Suprapubic skin (tissue), 4 donors: ENCODE data around the gene RGS12. TPM values are rescaled to one million over a fixed set of nuclear protein-coding genes. Genes with fewer than 3 reads are reported as not detected.

Experiments used
- DNase-seq, 2 donors: peaks; one replicate each; pipeline ENCODE4 v3.0.0-alpha.2; 2019; ENCODE audit warnings: low spot score in 2 of 2
- H3K27ac ChIP-seq: fragments of 200-600 bp; sonication (generic); one replicate; pipeline ENCODE4 v1.5.1; 2019
- H3K27me3 ChIP-seq: fragments of 200-600 bp; sonication (generic); one replicate; pipeline ENCODE4 v1.5.1; 2019
- H3K36me3 ChIP-seq: fragments of 200-600 bp; sonication (generic); one replicate; pipeline ENCODE4 v1.5.1; 2019
- H3K4me1 ChIP-seq: fragments of 200-600 bp; sonication (generic); one replicate; pipeline ENCODE4 v1.5.1; 2019
- H3K4me3 ChIP-seq: fragments of 200-600 bp; sonication (generic); one replicate; pipeline ENCODE4 v1.5.1; 2019; ENCODE audit warnings: mild to moderate bottlenecking
- H3K9me3 ChIP-seq: fragments of 200-600 bp; sonication (generic); one replicate; pipeline ENCODE4 v1.5.1; 2019
- CTCF ChIP-seq, 2 donors: fragments of 200-600 bp in 1 of 2; fragments of 450-650 bp in 1 of 2; sonication (generic) in 1 of 2; IDR thresholded peaks; one replicate each; pipeline ENCODE4 v1.5.1; 2016 to 2019; ENCODE audit warnings: antibody characterized with exemption in 2 of 2, mild to moderate bottlenecking in 1 of 2, moderate library complexity in 1 of 2
- EP300 ChIP-seq: sonication (generic); formaldehyde crosslinking; IDR thresholded peaks from one replicate; pipeline ENCODE4 v1.6.1; 2017; ENCODE audit warnings: antibody characterized with exemption
- POLR2A ChIP-seq, 2 donors: fragments of 450-650 bp; IDR thresholded peaks; one replicate each; pipeline ENCODE4 v1.6.1; 2017; ENCODE audit warnings: antibody characterized with exemption in 2 of 2, mild to moderate bottlenecking in 2 of 2, moderate library complexity in 2 of 2
- POLR2AphosphoS5 ChIP-seq, 3 donors: sonication (generic); formaldehyde crosslinking; IDR thresholded peaks; one replicate each; pipeline ENCODE4 v1.6.1; 2017; ENCODE audit warnings: antibody characterized with exemption in 3 of 3
- WGBS: methylation state at CpG from one replicate; pipeline ENCODE4 v1.1.5; 2018; 5-methylcytosine and 5-hydroxymethylcytosine counted together
- total RNA-seq, 4 donors: library from RNA; depleted of rRNA; stranded (reverse); fragments of >200 nt; gene quantifications; one replicate each; pipeline ENCODE4 v1.1.0, GENCODE V29; 2016

The RGS12 gene
- total RNA-seq, 4 donors from 2014 or later = 65.8 to 246 (median 118) TPM

- no peaks in the 10 kb centered on the region for H3K9me3 ChIP-seq
- H3K4me3 ChIP-seq = no peak overlapping the region
- no peak overlapping the region for H3K27ac ChIP-seq
- peak in 1 of 2 donors; percentile 64 for DNase-seq
- peaks cover 32% of the 10 kb centered on the region for H3K4me1 ChIP-seq
- H3K36me3 ChIP-seq = no peaks in the 10 kb centered on the region
- TF ChIP-seq CTCF (IDR thresholded peaks at IDR 0.05) = no peak
- no peak for TF ChIP-seq EP300
- WGBS = 61% methylated on average over 32 of the region's 32 CpGs
- H3K27me3 ChIP-seq = peaks cover 38% of the 10 kb centered on the region
These were observed 6.3 kb upstream of the RGS12 start for GRCh38 chr4:3286335-3287175.

- Histone ChIP-seq H3K27ac (no peak overlapping the region), H3K27me3 (peaks cover 38% of the 10 kb centered on the region), H3K4me1 (peaks cover 40% of the 10 kb centered on the region), H3K36me3 (no peaks in the 10 kb centered on the region), H3K4me3 (no peak overlapping the region), H3K9me3 (no peaks in the 10 kb centered on the region)
- 27% methylated on average over 14 of the region's 14 CpGs for WGBS
- TF ChIP-seq POLR2AphosphoS5 (IDR thresholded peaks at IDR 0.05) = no peak
- TF ChIP-seq EP300 = no peak
- no peak for TF ChIP-seq CTCF (IDR thresholded peaks at IDR 0.05)
- TF ChIP-seq POLR2A (IDR thresholded peaks at IDR 0.05) = no peak
- peak in 1 of 2 donors; percentile 62 for DNase-seq
These were observed 5.4 kb upstream of the RGS12 start for GRCh38 chr4:3287271-3287971.

DNA sequence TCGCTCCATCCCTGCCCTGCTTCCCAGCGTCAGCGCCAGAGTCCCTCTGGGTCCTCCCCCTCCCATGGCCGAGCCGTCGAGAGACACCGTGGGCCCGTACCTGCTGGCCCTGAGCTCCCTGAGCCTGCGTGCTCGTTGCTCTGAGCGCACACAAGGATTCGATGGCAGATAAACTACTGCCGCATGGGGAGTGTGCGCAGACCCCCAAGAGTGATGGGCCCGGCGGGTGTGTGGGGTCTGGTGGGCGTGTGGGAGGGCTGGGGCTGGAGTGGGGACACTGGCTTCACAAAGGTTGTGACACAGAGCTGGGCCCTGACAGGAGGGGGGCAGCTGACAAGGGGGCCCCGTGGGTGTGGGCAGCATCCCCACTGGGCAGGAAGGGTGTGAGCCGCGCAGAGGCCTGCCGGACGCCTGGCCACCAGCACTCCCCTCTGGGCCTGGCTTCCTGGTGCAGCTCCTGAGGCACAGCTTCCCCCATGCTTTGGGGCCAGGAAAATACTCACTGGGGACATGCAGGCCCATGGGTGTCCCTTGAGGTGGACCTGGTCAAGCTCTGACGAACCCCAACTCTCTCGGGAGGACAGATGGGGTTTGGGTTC is 4.8 kb upstream of the RGS12 start:
- no peak overlapping the region for H3K4me3 ChIP-seq
- peak in 1 of 2 donors; percentile 67 for DNase-seq
- TF ChIP-seq POLR2A (IDR thresholded peaks at IDR 0.05) (no peak), POLR2AphosphoS5 (IDR thresholded peaks at IDR 0.05) (no peak), CTCF (IDR thresholded peaks at IDR 0.05) (no peak), EP300 (no peak)
- WGBS = 69% methylated on average over 19 of the region's 24 CpGs
- no peak overlapping the region for H3K27ac ChIP-seq
- H3K4me1 ChIP-seq = peaks cover 41% of the 10 kb centered on the region
- peaks cover 38% of the 10 kb centered on the region for H3K27me3 ChIP-seq
- no peaks in the 10 kb centered on the region for H3K36me3 ChIP-seq
- no peaks in the 10 kb centered on the region for H3K9me3 ChIP-seq

DNA sequence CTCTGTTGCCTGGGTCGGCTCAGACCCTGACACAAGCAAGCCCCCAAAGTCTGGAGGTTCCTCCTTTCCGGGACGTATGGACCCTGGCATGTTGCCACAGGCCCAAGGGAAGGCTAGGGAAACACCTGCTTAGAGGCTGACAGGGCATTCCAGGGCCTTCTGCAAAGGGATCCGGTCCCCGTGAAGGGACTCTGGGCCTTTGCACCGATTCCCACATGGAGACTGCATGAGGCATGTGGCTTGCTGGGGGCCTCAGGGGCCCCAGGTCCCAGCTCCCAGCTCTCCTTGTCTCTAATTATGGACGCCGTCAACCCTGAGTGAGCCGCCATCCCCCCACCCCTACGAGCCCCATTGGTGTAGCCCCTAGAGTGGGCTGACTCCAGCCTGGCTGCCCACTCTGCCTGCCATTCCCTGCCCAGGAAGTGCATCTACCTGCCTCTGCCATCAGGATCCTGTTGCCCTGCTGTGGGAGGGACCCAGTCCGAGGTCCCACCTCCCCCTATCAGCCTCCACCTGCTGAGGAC is 4.2 kb upstream of the RGS12 start:
- H3K4me1 ChIP-seq = peaks cover 43% of the 10 kb centered on the region
- peaks cover 36% of the 10 kb centered on the region for H3K27me3 ChIP-seq
- no peak overlapping the region for H3K27ac ChIP-seq
- no peak for TF ChIP-seq POLR2AphosphoS5 (IDR thresholded peaks at IDR 0.05)
- no peak for TF ChIP-seq CTCF (IDR thresholded peaks at IDR 0.05)
- TF ChIP-seq EP300 = no peak
- no peak for TF ChIP-seq POLR2A (IDR thresholded peaks at IDR 0.05)
- peak; percentile 56 to 65 for DNase-seq
- no peaks in the 10 kb centered on the region for H3K9me3 ChIP-seq
- 45% methylated on average over 4 of the region's 11 CpGs for WGBS
- H3K36me3 ChIP-seq = no peaks in the 10 kb centered on the region
- H3K4me3 ChIP-seq = no peak overlapping the region

DNA sequence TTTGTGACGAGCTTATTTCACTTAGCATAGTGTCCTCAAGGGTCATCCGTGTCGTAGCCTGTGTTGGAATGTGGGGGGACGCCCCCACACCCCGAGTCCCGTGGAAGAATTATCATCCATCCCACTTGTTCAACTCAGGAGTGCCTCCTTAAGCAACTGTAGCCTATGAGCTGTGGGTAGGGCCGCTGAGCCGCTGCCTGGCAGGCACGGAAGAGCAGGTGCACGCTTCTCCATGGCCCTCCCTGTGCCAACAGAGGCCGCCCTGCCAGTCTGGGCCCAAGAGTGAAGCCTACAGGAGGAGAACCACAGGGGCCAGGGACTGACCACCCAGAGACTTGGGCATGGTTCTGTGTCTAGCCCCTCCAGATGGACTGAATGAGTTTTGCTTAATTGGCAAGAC is 2.3 kb upstream of the RGS12 start:
- Histone ChIP-seq H3K27ac (no peak overlapping the region), H3K4me3 (no peak overlapping the region), H3K27me3 (peaks cover 24% of the 10 kb centered on the region), H3K9me3 (no peaks in the 10 kb centered on the region), H3K4me1 (peaks cover 53% of the 10 kb centered on the region), H3K36me3 (no peaks in the 10 kb centered on the region)
- DNase-seq = peak; percentile 54 to 67
- no peak for TF ChIP-seq POLR2AphosphoS5 (IDR thresholded peaks at IDR 0.05)
- TF ChIP-seq CTCF (IDR thresholded peaks at IDR 0.05) = no peak
- TF ChIP-seq EP300 = no peak
- no peak for TF ChIP-seq POLR2A (IDR thresholded peaks at IDR 0.05)
- 76% methylated on average over 10 of the region's 11 CpGs for WGBS
